NCI-H1105 treated with DMSO at 0.1 percent for 48 hours (cell line): ENCODE measurements around the gene ROR1.
A peak's percentile ranks its signal among the peaks of the same experiment; 100 is the strongest.

Experiments
- DNase-seq: peaks from one replicate; lab custom pipeline; 2025; lab: John Stamatoyannopoulos, UW

Gene ROR1

DNA sequence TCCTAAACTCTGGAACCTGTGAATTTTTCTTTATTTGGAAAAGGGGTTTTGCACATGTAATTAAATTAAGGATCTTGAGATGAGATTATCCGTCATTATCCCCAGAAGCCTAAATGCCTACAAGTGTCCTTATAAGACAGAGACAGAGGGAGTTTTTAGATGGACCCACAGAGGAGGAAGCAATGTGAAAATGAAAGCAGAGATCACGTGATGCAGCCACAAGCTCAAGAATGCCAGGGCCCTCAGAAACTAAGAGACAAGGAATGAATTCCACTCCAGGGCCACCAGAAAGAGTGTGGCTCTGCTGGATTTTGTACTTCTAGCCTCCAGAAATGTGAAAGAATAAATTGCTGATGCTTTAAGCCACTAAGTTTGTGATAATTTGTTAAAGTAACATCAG, 246.0 kb downstream of the ROR1 start:
- DNase-seq = no peak

DNA sequence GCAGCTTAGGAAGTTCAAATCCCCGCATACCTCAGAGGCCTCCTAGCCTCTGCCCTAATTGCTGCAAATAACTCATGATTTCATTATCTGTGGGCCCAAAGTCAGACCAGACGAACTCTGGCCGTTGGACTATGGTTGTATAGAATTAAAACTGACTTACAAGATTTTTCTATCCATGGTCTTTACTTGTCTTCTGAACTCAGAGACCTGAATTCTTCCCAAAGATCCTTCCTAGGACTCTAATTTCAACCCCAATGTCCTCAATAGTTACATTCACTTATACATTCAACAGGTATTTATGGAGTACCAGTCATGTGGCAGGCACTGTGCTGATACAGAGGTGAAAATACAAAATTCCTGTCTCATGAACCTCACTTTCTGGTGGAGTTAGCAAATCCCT, 247.2 kb downstream of the ROR1 start:
- DNase-seq = no peak

DNA sequence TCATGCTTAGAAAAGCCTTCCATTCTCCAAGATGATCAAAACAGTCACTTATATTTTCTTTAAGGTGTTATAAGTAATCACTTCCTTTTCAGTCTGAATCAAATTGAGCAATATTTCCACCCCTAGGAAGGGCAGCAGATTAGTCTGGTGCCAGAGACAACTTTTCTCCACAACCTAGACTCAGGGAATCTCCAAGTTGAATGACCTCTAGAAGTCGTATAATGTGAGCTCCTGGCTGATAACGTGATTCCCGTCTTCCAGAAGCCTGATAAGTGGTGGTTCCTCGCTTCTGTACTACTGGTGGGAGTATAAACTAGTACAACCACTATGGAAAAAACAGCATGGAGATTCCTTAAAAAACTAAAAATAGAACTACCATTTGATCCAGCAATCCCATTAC, 251.2 kb downstream of the ROR1 start:
- DNase-seq = no peak

DNA sequence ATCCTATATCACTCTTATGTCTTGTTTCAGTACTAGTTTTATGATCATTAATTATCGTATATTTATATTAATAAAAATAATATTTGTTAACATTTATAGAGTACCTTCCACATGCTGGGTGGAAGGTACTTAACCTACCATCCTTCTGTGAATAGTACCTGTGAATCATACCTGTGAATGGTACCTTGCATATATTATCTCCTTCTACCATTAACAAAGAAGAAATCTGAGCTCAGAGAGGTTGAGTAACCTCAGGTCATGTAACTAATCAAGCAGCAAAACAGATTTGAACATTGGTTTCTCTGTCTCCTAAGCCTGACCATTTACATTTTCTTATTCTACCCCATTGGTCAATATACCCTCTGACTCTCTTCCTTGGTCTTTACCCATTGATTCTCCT, 255.2 kb downstream of the ROR1 start:
- DNase-seq = no peak

DNA sequence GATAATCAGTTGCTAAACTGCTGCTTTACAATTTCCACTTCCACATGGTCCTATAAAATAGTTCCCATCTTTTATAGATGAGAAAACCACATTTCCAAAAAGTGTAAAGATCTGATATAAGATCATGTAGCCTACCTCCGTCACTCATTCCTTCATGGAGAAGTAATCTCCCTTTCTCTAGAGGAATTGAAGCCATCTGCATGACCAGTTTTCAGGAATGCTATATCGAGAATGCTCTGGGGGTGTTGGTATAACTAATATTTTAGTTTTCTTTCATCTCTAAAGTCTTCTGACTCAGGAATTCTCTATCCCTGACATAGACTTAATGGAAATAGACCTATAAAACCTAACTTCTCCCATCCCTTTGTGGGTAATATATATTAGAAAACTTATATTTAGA, 256.6 kb downstream of the ROR1 start:
- DNase-seq = no peak

DNA sequence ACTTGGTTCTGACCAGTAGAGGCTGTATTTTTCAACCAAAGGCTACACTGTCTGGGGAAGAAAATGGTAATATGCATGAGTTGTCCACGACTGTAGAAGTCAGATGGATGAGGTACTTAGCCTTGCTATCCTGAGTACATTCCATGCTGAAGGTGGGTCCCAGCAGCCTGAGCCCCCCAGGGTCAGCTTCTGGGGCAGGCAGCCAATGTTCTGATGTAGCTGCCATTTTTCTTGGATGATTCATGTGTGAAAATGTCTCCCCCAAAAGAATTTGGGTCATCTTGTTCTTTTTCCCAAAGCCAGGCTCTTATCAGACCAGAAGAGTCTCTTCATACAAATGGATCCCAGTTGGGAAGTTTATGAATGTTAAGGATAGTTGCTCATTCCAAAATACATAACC, 257.4 kb downstream of the ROR1 start:
- no peak for DNase-seq

DNA sequence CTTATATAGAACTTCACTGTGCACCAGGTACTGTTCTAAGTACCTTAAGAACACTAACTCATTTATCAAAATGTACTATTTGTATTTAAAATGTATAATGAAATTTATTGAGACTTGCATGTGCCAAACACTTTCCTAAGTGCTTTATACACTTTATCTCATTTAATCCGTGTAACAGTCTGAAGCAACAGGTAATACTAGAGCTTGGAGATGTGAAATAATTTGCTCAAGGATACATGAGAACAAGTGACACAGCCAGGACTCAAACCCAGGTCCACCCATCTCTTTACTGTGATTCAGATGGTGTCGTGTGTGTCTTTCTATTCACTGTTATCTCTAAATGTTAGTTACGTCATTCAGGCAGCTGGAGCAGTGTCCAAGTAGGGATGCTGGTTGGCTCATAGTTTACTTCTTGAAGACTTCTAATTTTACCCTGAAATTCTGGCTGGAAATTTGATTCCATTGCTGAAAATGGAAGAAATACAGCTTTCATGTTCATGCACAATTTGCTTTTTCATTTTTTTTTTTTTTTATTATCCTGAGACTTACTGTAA, 259.9 kb downstream of the ROR1 start:
- DNase-seq = no peak

DNA sequence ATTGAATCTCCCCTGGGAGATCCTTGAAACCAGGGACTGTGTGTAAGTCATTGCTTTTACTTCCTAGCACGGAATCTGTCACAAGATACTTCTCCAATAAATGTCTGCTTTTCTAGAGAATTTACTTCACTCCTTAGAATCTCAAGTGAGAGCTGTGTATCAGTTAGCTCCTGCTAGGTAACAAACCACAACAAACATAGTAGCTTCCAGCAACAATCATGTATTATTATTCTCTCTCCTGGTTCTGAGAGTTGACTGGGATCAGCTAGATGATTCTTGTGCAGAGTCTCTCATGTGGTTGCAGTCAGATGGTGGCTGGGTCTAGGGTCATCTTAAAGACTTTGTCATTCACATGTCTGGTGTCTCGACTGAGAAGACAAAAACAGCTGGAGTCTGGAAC, 262.7 kb downstream of the ROR1 start:
- no peak for DNase-seq

DNA sequence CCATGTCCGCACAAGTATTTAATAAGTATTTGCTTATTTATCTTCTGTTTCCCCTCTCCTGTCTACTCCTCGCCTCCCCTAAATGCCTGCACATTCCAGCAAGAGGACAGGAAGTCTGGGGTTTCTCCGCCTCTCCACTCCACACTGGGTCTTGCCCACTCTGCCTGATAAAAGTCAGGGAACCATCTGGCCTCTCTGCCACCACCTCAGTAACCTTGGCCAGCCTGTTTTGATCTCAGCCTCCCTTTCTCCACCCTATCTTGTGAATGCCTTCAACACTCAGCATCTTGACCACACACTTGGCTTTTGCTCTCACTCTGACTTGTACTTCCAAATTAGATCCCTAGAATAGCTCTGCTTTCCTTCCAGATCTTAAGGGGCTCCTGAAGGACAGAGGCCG, 264.3 kb downstream of the ROR1 start:
- DNase-seq = no peak

DNA sequence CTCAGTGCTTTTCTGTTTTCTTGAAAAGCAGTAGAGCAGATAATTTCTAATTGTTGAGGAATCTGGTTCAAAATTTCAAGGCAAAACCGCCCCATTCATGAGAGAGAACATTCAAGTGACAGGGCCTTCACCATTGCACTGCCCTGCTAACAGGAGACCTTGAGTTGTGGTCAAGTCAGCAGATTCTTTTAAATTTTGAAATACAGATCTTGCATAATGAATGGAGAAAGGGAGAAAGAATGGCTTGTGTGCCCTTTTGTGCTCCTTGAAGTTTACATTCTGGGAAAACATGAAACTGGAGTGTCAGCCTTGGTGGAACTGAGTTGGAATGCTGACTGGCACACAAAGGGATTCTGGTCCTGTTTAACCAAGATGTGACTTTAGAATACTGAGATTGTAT, 265.1 kb downstream of the ROR1 start:
- DNase-seq = no peak

DNA sequence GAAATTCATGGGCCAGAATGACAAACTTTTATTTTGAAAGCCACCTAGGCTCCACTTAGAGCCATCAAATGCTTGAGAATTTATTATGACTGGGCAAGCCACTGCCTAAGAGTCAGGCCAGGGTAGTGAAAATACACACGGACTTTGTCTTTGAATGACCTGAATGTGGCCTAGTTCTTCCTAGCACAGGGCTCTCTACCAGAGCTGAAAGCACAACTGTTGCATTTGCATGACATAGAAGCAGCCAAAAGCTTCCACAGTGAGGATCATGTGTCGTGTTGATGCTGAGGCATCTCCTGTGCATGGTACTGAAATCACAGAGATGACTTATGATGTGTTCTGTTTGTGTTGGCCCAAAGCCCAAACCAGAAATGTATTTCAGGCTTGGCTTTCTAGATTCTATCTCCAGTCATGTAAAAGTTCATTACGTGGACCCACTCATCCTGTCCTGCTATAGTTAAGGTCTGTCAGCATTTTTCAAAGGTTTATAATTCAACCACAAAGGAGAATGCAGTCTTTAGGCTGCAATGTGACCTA, 265.6 kb downstream of the ROR1 start:
- peak; percentile 2 for DNase-seq

DNA sequence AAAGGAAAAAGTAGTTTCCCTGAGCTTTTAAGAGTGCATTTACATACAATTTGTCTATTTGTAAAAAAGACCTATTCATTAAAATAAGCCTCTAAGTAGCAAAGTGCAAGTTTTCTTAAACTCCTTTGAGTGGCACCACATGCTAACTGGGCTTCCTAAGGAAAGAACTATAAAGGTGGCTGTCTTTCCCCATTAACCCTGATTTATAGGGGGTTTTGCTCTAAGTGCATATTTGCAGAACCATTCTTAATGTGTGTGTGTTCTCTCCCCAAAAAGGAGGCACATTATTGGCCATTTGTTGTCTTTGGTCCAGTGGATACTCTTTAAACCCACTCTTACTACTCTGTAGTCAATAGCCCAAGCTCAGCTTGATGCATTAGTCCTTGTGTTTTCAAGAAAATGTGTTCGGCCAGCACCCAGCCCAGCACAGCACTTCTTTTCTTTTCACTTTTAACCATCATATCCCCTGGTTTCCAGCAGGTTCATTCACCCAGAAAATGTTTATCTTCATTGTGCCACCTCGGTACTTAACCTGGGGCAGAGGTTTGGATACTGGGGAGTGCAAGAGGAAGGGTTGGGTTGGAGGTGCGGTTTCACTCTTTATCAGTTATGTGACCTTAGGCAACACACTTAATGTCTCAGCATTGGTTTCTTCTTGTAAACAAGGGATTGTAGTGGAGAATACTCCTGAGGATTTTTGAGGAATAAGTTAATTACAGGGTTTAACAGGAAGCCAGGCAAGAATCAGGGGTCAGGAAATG, 267.7 kb downstream of the ROR1 start:
- DNase-seq = no peak

DNA sequence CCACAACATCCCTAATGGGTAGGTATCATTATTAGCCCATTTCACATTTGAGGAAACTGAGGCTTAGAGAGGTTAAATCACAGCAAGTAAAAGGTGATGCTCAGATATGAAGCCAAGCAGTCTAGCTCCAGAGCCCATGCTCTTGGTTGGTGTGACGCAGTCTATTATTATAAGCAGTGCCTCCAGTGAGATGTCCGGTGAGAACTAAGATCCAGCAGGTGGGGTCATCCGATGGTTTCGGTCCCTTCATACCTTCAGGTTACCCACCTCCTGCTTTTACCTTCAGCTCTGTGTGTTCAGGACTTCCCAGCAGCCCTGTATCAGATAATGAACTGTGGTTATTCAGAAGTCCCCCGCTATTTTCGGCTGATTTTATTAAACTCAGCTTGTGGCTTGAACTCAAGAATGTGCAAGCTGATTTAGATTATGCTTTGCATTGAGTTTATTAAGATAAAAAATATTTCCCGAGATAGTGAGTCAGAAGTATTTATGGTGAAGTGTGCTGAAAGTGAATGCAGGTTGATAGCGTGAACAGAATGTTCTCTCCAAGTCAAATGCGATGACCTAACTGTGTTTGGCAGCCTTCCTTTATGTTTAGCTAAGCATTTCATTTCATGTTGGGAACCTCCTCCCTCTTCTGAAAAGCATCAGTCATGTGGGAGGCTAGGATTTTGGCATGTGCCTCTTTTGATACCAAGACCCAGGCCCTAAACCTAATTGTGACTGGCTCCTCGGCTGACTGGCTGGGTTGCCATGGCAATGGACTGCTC, 268.7 kb downstream of the ROR1 start:
- DNase-seq = no peak

DNA sequence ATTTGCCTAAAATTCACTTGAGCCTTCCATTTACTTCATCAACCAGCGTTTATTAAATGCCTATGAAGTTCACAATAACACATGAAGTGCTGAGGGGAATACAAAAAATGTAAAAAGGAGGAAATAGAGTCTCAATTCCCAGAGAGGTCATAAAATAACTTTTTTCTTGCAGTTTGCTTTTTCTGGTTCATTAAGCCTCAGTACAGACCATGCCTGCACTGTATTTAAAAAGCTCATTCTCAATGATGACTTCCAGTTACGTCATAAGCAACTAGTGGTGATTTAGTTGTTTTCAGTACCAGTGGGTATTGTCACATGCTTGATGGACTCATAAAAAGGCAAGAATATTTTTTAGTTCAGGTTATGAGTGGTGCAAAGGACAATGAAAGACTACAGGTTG, 269.5 kb downstream of the ROR1 start:
- DNase-seq = no peak

DNA sequence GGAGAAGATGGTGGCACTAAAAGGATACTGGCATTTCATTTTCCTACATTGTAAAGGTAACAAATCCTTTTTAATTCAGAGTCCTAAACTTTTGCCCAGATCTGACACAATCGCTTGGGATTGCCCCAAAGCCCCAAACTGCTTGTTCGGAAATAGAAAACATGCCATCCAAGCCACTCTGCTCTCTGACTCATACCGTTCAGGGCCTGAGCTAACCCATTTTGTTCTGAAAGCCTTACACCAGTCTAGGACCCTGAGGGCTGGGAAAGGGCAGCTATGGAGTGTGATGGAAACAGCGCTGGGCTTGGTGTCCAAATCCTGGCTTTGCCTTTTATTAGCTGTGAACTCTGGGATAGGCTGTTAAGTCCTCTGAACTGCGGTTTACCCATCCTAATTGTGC, 270.2 kb downstream of the ROR1 start:
- no peak for DNase-seq

DNA sequence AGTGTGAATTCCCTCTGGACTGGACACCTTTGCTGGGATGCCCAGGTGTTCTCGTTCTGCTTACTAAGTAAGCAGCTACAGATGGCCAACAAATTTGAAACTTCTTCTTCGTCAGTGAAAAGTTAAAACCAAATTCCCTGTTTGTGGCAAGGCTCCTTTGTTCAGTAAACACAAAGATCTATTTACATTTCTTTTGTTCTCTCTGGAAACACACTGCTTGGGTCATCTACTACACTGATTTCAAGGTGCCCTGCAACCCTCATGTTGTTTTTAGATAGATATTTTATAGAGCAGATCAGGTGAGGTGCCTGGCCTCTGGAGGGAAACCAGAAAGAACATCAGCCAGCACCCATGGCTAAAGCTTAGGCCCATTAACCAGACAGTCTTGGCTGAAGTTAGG, 272.4 kb downstream of the ROR1 start:
- no peak for DNase-seq

DNA sequence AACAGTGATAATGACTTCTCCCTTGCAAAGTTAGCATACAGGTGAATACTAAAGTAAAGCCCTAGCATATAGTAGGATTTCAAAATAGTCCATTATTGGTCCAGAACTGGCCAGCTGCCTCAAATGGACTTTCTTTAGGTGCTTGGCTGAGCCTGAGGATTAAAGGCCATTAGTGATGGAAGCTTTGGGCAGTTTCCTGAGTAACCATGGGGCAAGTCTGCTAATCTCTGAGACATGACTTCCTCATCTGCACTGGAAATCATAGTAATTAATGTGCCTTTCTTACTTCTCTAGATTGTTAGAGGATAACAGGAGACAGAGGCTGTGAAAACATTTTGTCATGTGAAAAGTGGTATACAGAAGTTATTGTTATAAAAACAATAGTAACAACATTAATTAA, 273.1 kb downstream of the ROR1 start:
- DNase-seq = no peak

DNA sequence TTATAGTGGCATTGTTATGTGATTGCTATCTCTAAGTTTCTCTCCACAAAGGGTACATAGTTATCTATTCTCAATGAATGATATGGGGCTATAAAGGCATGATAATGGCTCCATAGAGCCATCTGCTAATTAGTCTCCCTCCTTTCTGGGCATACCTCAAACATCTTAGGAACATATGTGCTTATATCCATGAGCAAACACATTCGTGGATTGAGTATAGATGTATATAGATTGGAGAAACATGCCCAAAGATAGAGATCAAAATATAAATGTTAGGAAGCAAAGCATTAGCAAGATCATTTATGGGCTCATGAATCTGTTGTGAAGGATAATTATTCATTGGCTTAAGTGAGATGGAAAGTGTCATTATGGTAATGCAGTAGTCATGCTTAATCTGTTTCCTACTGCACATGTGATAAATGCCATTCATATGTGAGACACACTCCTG, 273.8 kb downstream of the ROR1 start:
- DNase-seq = no peak

DNA sequence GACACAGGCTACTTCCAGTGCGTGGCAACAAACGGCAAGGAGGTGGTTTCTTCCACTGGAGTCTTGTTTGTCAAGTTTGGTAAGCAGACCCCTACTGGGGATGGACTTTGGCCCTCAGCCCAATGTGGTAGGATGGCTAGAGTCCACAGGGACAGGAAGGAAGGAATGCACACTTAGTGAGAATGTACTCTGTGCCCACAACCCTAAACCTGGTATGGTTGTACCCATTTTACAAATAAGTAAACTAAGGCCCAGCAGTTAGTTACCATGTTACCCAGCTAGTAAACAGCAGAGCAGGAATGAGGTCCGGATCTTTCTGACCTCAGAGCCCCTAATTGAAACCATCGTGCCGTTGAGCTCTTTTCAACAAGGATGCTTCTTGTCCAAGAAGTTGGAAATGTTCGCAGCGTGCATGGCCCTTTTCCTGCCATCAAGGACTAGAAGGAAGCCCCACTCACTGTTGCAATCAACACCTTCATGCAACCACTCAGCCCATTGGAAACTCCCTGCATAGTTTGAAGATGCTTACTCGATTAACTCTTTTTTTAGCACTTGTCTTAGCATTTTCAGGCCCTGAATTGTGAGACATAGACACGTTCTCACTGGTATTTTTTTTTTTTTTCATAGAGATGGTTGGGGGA, 276.2 kb downstream of the ROR1 start:
- no peak for DNase-seq

DNA sequence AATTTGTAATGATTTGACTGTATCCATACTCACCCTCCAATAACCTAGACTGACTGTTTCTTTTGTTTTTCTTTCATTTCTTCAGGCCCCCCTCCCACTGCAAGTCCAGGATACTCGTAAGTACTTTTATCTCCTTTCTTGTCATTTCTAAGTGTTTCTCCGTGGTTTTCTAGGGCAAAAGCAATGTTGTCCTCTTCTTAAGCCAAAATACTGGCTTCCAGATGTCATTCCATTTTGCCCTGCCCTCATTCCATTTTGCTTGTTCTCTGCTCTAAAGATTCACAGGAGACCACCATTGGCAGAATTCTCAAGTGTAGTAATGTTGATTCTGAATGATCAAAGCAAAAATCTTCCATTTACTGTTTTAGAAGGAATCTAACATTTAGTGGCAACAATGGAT, 276.8 kb downstream of the ROR1 start:
- DNase-seq = no peak

DNA sequence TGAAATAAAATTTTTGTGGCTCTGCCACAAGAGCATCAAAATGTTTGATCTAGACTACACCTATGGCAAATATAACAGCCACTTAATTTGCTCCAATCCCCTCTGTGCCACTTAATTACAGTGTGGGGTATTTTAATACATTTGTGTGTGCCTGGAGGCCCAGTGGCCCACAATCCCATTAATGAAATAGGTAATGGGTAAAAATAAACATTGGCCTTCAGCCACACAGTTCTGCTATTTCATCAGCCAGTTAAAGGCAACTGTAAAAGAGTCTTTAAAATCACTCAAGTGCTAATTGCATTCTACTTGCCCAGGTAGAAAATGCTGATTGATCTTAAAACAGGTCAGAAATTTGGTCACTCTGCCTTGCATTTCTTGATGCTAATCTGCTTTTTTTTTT, 278.0 kb downstream of the ROR1 start:
- DNase-seq = peak; percentile 95

DNA sequence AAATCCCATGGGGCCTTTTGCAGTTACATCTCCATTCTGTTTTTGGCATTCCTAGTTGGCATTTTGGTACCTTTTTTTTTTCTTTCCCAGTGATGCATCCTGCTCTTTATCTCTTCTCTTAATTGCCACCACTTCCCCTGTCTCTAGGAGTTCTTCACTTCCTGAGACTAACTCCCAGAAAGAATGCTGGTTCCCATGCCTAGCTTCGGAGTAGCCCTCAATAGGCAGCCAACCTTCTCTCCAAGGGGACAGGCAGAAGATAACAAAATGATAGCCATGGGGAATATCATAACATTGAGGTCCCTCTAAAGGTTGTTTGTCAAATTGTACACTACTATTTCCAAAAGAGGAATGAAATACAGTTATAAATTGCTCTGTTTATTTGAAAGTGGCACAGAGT, 279.0 kb downstream of the ROR1 start:
- DNase-seq = no peak

DNA sequence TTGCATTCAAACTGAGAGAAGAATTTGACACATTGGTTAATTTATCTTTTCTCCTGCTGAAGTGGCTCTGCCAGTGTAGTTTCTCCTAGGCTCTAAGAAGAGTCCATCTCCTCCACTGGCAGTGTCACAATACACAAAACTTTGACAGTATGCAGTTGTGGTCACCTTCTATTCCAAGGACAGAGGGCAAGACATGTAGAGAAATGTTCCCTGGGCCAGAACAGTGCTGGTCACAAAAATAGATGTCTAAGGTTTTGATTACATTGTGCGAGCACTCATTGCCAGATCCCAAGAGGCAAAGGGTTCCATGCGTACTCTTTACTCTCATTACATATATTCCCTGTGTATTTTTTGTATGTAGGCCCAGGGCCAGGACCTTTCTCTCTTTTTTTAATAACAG, 281.5 kb downstream of the ROR1 start:
- no peak for DNase-seq
